ENCODE results near the gene AHSA1.

DNA sequence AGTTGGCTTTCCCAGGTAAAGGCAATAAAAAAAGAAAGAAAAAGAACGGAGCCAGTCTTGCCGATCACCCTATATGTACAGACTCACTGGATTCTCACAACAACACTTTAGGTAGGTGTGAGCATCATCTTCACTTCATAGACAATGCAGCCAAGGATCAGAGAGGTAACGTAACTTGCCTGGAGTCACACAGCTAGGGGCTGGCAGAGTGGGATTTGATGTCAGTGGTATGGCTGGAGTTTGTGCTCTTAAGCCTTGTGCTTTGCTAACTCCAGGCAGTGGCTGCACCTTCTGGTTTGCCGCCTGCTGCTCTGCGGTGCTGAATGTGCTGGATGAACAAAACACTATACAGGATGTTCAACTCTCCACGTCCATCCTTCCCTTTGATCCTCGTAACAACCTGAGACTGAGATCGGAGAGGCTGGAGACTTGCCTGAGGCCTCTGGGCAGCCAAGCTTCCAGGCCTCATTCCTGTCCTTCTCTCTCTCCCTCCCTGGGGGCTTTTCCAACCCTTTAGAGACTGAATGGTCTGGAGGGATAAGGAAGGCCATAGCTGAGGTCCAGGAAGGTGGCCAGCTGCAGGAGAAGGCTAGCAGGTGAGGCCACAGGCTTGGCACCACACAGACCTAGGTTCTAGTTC lies 32.6 kb downstream of the AHSA1 start:
- TF ChIP-seq, protein P1, sequence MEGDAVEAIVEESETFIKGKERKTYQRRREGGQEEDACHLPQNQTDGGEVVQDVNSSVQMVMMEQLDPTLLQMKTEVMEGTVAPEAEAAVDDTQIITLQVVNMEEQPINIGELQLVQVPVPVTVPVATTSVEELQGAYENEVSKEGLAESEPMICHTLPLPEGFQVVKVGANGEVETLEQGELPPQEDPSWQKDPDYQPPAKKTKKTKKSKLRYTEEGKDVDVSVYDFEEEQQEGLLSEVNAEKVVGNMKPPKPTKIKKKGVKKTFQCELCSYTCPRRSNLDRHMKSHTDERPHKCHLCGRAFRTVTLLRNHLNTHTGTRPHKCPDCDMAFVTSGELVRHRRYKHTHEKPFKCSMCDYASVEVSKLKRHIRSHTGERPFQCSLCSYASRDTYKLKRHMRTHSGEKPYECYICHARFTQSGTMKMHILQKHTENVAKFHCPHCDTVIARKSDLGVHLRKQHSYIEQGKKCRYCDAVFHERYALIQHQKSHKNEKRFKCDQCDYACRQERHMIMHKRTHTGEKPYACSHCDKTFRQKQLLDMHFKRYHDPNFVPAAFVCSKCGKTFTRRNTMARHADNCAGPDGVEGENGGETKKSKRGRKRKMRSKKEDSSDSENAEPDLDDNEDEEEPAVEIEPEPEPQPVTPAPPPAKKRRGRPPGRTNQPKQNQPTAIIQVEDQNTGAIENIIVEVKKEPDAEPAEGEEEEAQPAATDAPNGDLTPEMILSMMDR (conservative IDR thresholded peaks at IDR 0.05 in 1 of 2, IDR thresholded peaks at IDR 0.05 in 1 of 2; ENCODE audit: low read depth in 1 of 2, low read length in 2 of 2) = no peak
- TF ChIP-seq EZH2 (IDR thresholded peaks at IDR 0.05; ENCODE audit: low read length, missing control alignments) = no peak
